ENCODE results near the gene UIMC1.

GRCh38 chr5:176878463-176878862 is 128.1 kb downstream of the UIMC1 start:
- no peak for TF ChIP-seq CTCF (conservative IDR thresholded peaks at IDR 0.05; ENCODE audit: low read depth, low read length)
- TF ChIP-seq EZH2 (IDR thresholded peaks at IDR 0.05; ENCODE audit: low read length, unreplicated experiment) = no peak
- no peak for TF ChIP-seq EZH2phosphoT487 (IDR thresholded peaks at IDR 0.05; ENCODE audit: borderline replicate concordance, low read length)

Data from PC-3 (cell line).